PC-3 (cell line): ENCODE data around the gene ENTHD1. TPM values are rescaled to one million over a fixed set of nuclear protein-coding genes. Genes with fewer than 3 reads are reported as not detected.

Source experiments
- ATAC-seq: fragments of 200-7000 bp; cut with Tn5 transposase; 2 replicates; pipeline ENCODE4 v1.9.1; 2020; ENCODE audit warnings: mild to moderate bottlenecking, moderate library complexity
- BruUV-seq: library from RNA; stranded (reverse); fragments of 400-500 nt; replicated peaks from 2 replicates; lab custom pipeline; 2021; lab: Mats Ljungman, UMichigan
- CTCF ChIA-PET: fragments of 300-600 bp; sonication (Branson Sonifier 250); formaldehyde crosslinking; loops from one replicate; lab custom pipeline; 2022; ENCODE audit warnings: antibody characterized with exemption; lab: Charles Lee
- POLR2A ChIA-PET: fragments of 300-600 bp; sonication (Branson Sonifier 250); formaldehyde crosslinking; loops from one replicate; lab custom pipeline; 2022; ENCODE audit warnings: antibody characterized with exemption; ENCODE audit not compliant: unreplicated experiment; lab: Charles Lee
- DNase-seq: peaks from one replicate; pipeline ENCODE4 v3.0.0-alpha.2; 2015
- H2AFZ ChIP-seq: fragments of 300-600 bp; sonication (generic); 2 replicates; pipeline ENCODE4 v1.6.0; 2016; ENCODE audit warnings: antibody characterized with exemption, low read length
- H3F3A ChIP-seq: fragments of 300-600 bp; sonication (generic); one replicate; pipeline ENCODE4 v1.6.0; 2017; ENCODE audit warnings: antibody characterized with exemption, low read length, control low read depth, mild to moderate bottlenecking; ENCODE audit not compliant: unreplicated experiment
- H3K27ac ChIP-seq: fragments of 300-600 bp; sonication (generic); 2 replicates; pipeline ENCODE4 v1.5.1; 2016; ENCODE audit warnings: mild to moderate bottlenecking, low read length
- H3K27me3 ChIP-seq: fragments of 300-600 bp; sonication (generic); 2 replicates; pipeline ENCODE4 v1.6.1; 2016; ENCODE audit warnings: low read length, mixed read lengths
- H3K36me3 ChIP-seq: fragments of 300-600 bp; sonication (generic); 2 replicates; pipeline ENCODE4 v1.6.1; 2016; ENCODE audit warnings: low read depth, mixed run types, low read length, mixed read lengths
- H3K4me1 ChIP-seq: fragments of 300-600 bp; sonication (generic); 2 replicates; pipeline ENCODE4 v1.5.1; 2016; ENCODE audit warnings: low read length; ENCODE audit not compliant: insufficient read depth
- H3K4me2 ChIP-seq: fragments of 300-600 bp; sonication (generic); 2 replicates; pipeline ENCODE4 v1.6.0; 2016; ENCODE audit warnings: low read length
- H3K4me3 ChIP-seq: fragments of 300-600 bp; sonication (generic); 2 replicates; pipeline ENCODE4 v1.5.1; 2016; ENCODE audit warnings: mild to moderate bottlenecking, low read length, mixed read lengths
- H3K79me2 ChIP-seq: fragments of 300-600 bp; sonication (generic); 2 replicates; pipeline ENCODE4 v1.6.1; 2017; ENCODE audit warnings: low read length, mixed read lengths
- H3K9ac ChIP-seq: fragments of 300-600 bp; sonication (generic); 2 replicates; pipeline ENCODE4 v1.6.0; 2016; ENCODE audit warnings: mild to moderate bottlenecking, low read length
- H3K9me2 ChIP-seq: fragments of 300-600 bp; sonication (generic); replicated peaks from 2 replicates; pipeline ENCODE4 v1.6.1; 2016; ENCODE audit warnings: mixed run types, low read length, mixed read lengths
- H3K9me3 ChIP-seq: fragments of 300-600 bp; sonication (generic); 2 replicates; pipeline ENCODE4 v1.6.1; 2016; ENCODE audit warnings: low read length, mixed read lengths
- H4K20me1 ChIP-seq: fragments of 300-600 bp; sonication (generic); 2 replicates; pipeline ENCODE4 v1.6.1; 2016; ENCODE audit warnings: low read length, mixed read lengths
- EZH2 ChIP-seq: fragments of 300-600 bp; sonication (generic); IDR thresholded peaks from one replicate; pipeline ENCODE4 v1.6.1; 2017; ENCODE audit warnings: antibody characterized with exemption, mild to moderate bottlenecking, low read length; ENCODE audit not compliant: unreplicated experiment
- EZH2phosphoT487 ChIP-seq: fragments of 300-600 bp; sonication (generic); IDR thresholded peaks from 2 replicates; pipeline ENCODE4 v1.6.1; 2018; ENCODE audit warnings: mild to moderate bottlenecking, antibody characterized with exemption, low read length, borderline replicate concordance
- intact Hi-C: fragments of 100-400 bp; cut with micrococcal nuclease; formaldehyde crosslinking; loops from 2 replicates; pipeline ENCODE4 v1.9.0; 2023
- total RNA-seq: library from RNA; depleted of rRNA; stranded (reverse); fragments of >200 nt; gene quantifications from 2 replicates; pipeline ENCODE4 v1.2.3, GENCODE V29; 2014
- TF ChIP-seq, protein P1 (sequence below): fragments of 300-600 bp; sonication (generic); conservative IDR thresholded peaks from 2 replicates; pipeline ENCODE4 v1.5.1; 2017; ENCODE audit warnings: antibody characterized with exemption, low read depth, mild to moderate bottlenecking, low read length

Gene ENTHD1
- total RNA-seq, 1 experiment from 2014 or later = not detected

DNA sequence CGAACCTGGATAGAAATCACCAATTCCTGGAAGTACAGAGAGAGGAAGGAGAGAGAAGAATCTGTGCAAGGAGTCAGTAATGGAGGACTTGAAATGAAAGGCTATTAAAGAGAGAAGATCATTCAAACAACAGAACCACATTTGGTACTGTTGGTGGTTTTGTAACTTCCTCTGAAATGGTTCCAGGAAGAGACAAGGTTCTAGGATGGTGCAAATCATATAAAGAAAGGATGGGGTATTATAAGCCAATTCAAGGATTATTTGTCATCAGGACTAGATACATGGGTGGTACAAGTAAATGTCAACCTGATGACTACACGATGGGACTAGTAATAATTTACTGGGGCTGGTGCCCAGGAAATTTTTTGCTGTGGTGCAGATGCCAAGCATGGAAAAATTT lies 37.7 kb upstream of the ENTHD1 start:
- peaks cover 61% of the 10 kb centered on the region for H3K27me3 ChIP-seq
- intact Hi-C loops = no loop called here
- H3K9me3 ChIP-seq = no peaks in the 10 kb centered on the region
- no peaks in the 10 kb centered on the region for H3K4me1 ChIP-seq
- H2AFZ ChIP-seq = no peak overlapping the region
- CTCF ChIA-PET = no interaction called here
- no peak overlapping the region for H3K4me3 ChIP-seq
- H3K9ac ChIP-seq = no peak overlapping the region
- H3K27ac ChIP-seq = no peak overlapping the region
- no peaks in the 10 kb centered on the region for H3K79me2 ChIP-seq
- DNase-seq (no peak), ATAC-seq (no peak)
- POLR2A ChIA-PET = no interaction called here
- TF ChIP-seq, protein P1, sequence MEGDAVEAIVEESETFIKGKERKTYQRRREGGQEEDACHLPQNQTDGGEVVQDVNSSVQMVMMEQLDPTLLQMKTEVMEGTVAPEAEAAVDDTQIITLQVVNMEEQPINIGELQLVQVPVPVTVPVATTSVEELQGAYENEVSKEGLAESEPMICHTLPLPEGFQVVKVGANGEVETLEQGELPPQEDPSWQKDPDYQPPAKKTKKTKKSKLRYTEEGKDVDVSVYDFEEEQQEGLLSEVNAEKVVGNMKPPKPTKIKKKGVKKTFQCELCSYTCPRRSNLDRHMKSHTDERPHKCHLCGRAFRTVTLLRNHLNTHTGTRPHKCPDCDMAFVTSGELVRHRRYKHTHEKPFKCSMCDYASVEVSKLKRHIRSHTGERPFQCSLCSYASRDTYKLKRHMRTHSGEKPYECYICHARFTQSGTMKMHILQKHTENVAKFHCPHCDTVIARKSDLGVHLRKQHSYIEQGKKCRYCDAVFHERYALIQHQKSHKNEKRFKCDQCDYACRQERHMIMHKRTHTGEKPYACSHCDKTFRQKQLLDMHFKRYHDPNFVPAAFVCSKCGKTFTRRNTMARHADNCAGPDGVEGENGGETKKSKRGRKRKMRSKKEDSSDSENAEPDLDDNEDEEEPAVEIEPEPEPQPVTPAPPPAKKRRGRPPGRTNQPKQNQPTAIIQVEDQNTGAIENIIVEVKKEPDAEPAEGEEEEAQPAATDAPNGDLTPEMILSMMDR = no peak
- TF ChIP-seq EZH2 = no peak
- TF ChIP-seq EZH2phosphoT487 = no peak
- BruUV-seq = no TSS peak
- no peaks in the 10 kb centered on the region for H3K9me2 ChIP-seq
- no peak overlapping the region for H3K4me2 ChIP-seq
- no peaks in the 10 kb centered on the region for H3F3A ChIP-seq
- H4K20me1 ChIP-seq = no peaks in the 10 kb centered on the region
- H3K36me3 ChIP-seq = no peaks in the 10 kb centered on the region

DNA sequence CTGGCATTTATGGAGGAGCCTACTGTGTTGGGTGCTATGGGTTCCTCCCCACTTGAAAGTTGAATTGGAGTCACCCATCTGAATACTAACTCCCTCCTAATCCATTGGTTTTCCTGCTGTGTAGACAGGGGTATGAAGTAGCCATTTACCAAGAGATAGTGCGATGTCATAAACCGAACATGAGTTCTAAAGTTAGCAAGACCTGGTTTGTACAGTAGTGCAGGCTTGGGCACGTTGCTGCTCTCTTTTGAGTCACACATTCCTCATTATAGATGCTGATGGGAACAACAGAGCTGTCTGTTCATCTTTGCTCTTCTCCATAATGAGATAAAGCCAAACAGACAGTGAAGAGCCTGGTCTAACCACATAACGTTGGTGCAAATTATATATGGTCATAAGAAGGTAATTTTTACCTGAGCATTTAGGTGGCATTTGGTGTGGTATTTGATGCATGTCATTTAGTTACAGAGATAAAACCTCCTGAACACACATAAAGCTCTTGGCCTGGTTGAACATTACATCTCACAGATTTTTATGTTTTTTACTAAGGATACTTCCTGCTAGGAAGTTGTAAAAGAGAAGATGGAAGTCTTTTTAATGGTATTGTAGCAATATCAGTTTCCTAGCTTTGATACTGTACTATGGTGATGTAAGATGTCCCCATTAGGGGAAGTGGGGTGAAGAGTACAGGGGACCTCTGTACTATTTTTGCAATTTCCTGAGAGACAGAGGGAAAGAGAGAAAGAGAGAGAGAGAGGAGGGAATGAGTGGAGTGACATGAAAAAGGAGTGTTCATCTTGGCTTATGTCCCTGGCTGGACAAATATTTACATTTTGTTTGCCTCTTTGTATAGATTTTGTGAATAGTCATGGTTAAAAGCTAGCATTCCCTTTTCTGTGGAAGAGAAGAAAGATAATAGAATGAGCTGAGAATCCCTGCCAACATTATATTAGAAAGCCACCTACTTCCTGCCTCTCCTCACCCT lies 35.3 kb upstream of the ENTHD1 start:
- H3K4me3 ChIP-seq = no peak overlapping the region
- DNase-seq (no peak), ATAC-seq (no peak)
- intact Hi-C loops = no loop called here
- H3K4me2 ChIP-seq = no peak overlapping the region
- TF ChIP-seq EZH2 = no peak
- TF ChIP-seq EZH2phosphoT487 = no peak
- TF ChIP-seq, protein P1 = no peak
- no peaks in the 10 kb centered on the region for H3K9me3 ChIP-seq
- ChIA-PET POLR2A (no interaction called here), CTCF (no interaction called here)
- H4K20me1 ChIP-seq = no peaks in the 10 kb centered on the region
- no peaks in the 10 kb centered on the region for H3K4me1 ChIP-seq
- no peaks in the 10 kb centered on the region for H3K79me2 ChIP-seq
- H3K9ac ChIP-seq = no peak overlapping the region
- no peaks in the 10 kb centered on the region for H3K36me3 ChIP-seq
- H3K9me2 ChIP-seq = no peaks in the 10 kb centered on the region
- no TSS peak for BruUV-seq
- no peak overlapping the region for H2AFZ ChIP-seq
- H3K27ac ChIP-seq = no peak overlapping the region
- peaks cover 60% of the 10 kb centered on the region for H3K27me3 ChIP-seq
- no peaks in the 10 kb centered on the region for H3F3A ChIP-seq

DNA sequence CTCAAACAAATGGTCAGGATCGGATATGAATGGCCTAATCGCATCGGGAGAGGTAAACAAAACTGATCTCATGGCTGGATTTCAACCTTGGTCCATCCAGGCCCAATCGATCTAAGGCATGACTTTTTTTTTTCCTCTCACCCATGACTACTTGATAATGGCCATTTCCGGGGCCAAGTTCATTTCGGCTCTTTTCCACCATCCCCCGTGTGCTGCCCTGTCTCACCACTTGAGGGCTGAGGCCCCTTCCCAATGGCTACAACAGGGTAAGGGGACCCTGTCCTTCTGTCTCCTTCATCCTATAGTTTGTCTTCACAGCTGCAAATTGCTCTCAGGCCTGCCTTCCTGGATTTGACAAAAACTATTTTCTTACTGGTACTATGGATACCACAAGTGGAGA lies 34.0 kb upstream of the ENTHD1 start:
- POLR2A ChIA-PET = no interaction called here
- no peak for ATAC-seq

More for the DNA sequence above, 34.0 kb upstream of the ENTHD1 start:
- Histone ChIP-seq H4K20me1 (no peaks in the 10 kb centered on the region), H3F3A (no peaks in the 10 kb centered on the region), H3K9ac (no peak overlapping the region), H3K36me3 (no peaks in the 10 kb centered on the region), H3K9me3 (no peaks in the 10 kb centered on the region), H3K9me2 (no peaks in the 10 kb centered on the region), H3K4me1 (no peaks in the 10 kb centered on the region), H3K27me3 (peaks cover 69% of the 10 kb centered on the region), H3K4me2 (no peak overlapping the region), H2AFZ (no peak overlapping the region), H3K27ac (no peak overlapping the region), H3K79me2 (no peaks in the 10 kb centered on the region), H3K4me3 (no peak overlapping the region)
- CTCF ChIA-PET = interaction anchor here (0.6 kb wide), 1 partner anchor 41 kb away, joined by 3 read pairs; no protein-coding TSS in a partner anchor
- no peak for DNase-seq
- BruUV-seq = no TSS peak
- intact Hi-C loops = no loop called here
- TF ChIP-seq, protein P1 = 0 out of 2 replicates have a peak, but pooled peaks have one; percentile 14
- no peak for TF ChIP-seq EZH2
